ENCODE measurements around the gene RPL15. TPM values are rescaled to one million over a fixed set of nuclear protein-coding genes. Genes with fewer than 3 reads are reported as not detected.

Gene RPL15
- total RNA-seq, 4 donors from 2014 or later: 1,370 to 1,628 (median 1,557) TPM

GRCh38 chr3:23926736-23927135, 9.8 kb downstream of the RPL15 start:
- H3K36me3 ChIP-seq: peaks cover 0 to 4% of the 10 kb centered on the region in 2 donors
- H3K4me3 ChIP-seq: no peak overlapping the region
- no peak for DNase-seq
- ATAC-seq: no peak
- H3K9me3 ChIP-seq: no peaks in the 10 kb centered on the region
- intact Hi-C loops (cut with DNase I; ENCODE audit: low total_unique reads) (no loop called here), in situ Hi-C loops (cut with MboI; ENCODE audit: low sequenced_read_pairs in 4 of 4) (no loop called here)
- no peaks in the 10 kb centered on the region for H3K4me1 ChIP-seq
- H3K27ac ChIP-seq: no peak overlapping the region
- no peaks in the 10 kb centered on the region for H3K27me3 ChIP-seq
- no peak for TF ChIP-seq POLR2A (IDR thresholded peaks at IDR 0.05)
- TF ChIP-seq, protein P1, sequence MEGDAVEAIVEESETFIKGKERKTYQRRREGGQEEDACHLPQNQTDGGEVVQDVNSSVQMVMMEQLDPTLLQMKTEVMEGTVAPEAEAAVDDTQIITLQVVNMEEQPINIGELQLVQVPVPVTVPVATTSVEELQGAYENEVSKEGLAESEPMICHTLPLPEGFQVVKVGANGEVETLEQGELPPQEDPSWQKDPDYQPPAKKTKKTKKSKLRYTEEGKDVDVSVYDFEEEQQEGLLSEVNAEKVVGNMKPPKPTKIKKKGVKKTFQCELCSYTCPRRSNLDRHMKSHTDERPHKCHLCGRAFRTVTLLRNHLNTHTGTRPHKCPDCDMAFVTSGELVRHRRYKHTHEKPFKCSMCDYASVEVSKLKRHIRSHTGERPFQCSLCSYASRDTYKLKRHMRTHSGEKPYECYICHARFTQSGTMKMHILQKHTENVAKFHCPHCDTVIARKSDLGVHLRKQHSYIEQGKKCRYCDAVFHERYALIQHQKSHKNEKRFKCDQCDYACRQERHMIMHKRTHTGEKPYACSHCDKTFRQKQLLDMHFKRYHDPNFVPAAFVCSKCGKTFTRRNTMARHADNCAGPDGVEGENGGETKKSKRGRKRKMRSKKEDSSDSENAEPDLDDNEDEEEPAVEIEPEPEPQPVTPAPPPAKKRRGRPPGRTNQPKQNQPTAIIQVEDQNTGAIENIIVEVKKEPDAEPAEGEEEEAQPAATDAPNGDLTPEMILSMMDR (IDR thresholded peaks at IDR 0.05 in 4 of 5, conservative IDR thresholded peaks at IDR 0.05 in 1 of 5): no peak

DNA sequence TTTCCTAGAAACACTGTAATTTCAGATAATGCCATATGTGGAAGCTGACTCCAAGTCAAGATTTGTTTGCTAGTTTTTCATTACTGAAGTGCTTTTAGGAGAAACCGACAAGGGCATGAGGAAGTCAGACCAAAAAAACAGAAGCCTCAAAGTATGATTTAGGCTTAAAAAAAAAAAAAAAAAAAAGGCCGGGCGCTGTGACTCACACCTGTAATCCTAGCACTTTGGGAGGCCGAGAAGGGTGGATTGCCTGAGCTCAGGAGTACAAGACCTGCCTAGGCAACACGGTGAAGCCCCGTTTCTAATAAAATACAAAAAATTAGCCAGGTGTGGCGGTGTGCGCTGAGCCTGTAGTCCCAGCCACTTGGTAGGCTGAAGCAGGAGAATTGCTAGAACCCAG, 11.6 kb downstream of the RPL15 start:
- DNase-seq (no peak), ATAC-seq (no peak)
- in situ Hi-C loops (cut with MboI; ENCODE audit: low sequenced_read_pairs in 4 of 4) (no loop called here), intact Hi-C loops (cut with DNase I; ENCODE audit: low total_unique reads) (no loop called here)
- H3K36me3 ChIP-seq: no peaks in the 10 kb centered on the region
- no peaks in the 10 kb centered on the region for H3K27me3 ChIP-seq
- H3K4me1 ChIP-seq: no peaks in the 10 kb centered on the region
- H3K27ac ChIP-seq: no peak overlapping the region
- H3K4me3 ChIP-seq: no peak overlapping the region
- H3K9me3 ChIP-seq: no peaks in the 10 kb centered on the region
- TF ChIP-seq, protein P1 (IDR thresholded peaks at IDR 0.05 in 4 of 5, conservative IDR thresholded peaks at IDR 0.05 in 1 of 5): no peak
- TF ChIP-seq POLR2A (IDR thresholded peaks at IDR 0.05): no peak

DNA sequence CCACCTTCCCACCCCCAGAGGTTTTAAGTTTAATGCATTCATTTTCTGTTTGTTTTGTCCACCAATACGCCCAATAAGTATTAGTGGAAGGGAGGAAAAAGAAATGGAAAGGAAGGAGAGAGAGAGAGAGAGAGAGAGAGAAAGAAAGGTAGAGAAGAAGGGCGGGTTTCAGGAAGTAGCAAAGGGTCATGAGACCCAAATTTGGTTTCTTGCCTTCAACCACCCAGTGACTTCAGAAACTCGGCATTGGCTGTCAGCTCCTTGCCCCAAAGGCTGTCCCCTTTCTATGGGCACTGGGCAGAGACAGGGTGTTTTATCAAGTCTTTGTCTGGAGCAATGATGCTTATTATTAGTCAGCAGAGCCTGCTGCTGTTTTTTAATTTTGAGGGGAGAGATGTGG, 14.7 kb downstream of the RPL15 start:
- intact Hi-C loops (cut with DNase I; ENCODE audit: low total_unique reads) (no loop called here), in situ Hi-C loops (cut with MboI; ENCODE audit: low sequenced_read_pairs in 4 of 4) (no loop called here)
- ATAC-seq (no peak), DNase-seq (no peak)
- H3K27ac ChIP-seq: no peak overlapping the region
- TF ChIP-seq, protein P1 (IDR thresholded peaks at IDR 0.05 in 4 of 5, conservative IDR thresholded peaks at IDR 0.05 in 1 of 5): no peak
- TF ChIP-seq POLR2A (IDR thresholded peaks at IDR 0.05): no peak
- H3K9me3 ChIP-seq: no peaks in the 10 kb centered on the region
- no peaks in the 10 kb centered on the region for H3K27me3 ChIP-seq
- H3K36me3 ChIP-seq: no peaks in the 10 kb centered on the region
- H3K4me3 ChIP-seq: no peak overlapping the region
- no peaks in the 10 kb centered on the region for H3K4me1 ChIP-seq

- no peak overlapping the region for H3K4me3 ChIP-seq
These were observed 15.6 kb downstream of the RPL15 start for GRCh38 chr3:23932571-23932970.

More at GRCh38 chr3:23932571-23932970, 15.6 kb downstream of the RPL15 start:
- no peaks in the 10 kb centered on the region for H3K9me3 ChIP-seq
- in situ Hi-C loops (cut with MboI; ENCODE audit: low sequenced_read_pairs in 4 of 4): no loop called here
- no peaks in the 10 kb centered on the region for H3K36me3 ChIP-seq
- H3K27ac ChIP-seq: no peak overlapping the region
- intact Hi-C loops (cut with DNase I; ENCODE audit: low total_unique reads): no loop called here
- DNase-seq (no peak), ATAC-seq (no peak)
- no peak for TF ChIP-seq POLR2A (IDR thresholded peaks at IDR 0.05)
- TF ChIP-seq, protein P1 (IDR thresholded peaks at IDR 0.05 in 4 of 5, conservative IDR thresholded peaks at IDR 0.05 in 1 of 5): no peak
- H3K4me1 ChIP-seq: no peaks in the 10 kb centered on the region
- H3K27me3 ChIP-seq: no peaks in the 10 kb centered on the region
